Measurements from ENCODE around the gene CRB1.

Gene CRB1

DNA sequence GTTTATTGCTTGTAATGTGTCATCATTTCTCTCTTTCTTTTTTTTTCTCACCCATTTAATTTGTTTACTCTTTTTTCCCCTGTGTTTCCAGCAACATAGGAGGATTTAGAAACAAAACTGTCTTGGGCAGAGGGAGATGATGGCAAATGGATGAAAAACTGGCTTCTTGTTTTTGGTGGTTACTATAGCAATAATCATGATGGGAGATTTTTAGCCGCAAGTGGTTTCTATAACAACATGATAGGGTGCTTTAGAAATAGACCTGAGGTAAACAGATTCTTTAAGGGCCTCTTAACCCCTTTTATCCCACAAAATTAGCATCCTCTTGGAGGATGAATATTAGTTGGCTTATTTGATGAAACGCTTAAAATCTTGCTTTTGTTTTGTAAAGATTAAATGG, 51.6 kb downstream of the CRB1 start (continued):
- TF ChIP-seq, protein P1, sequence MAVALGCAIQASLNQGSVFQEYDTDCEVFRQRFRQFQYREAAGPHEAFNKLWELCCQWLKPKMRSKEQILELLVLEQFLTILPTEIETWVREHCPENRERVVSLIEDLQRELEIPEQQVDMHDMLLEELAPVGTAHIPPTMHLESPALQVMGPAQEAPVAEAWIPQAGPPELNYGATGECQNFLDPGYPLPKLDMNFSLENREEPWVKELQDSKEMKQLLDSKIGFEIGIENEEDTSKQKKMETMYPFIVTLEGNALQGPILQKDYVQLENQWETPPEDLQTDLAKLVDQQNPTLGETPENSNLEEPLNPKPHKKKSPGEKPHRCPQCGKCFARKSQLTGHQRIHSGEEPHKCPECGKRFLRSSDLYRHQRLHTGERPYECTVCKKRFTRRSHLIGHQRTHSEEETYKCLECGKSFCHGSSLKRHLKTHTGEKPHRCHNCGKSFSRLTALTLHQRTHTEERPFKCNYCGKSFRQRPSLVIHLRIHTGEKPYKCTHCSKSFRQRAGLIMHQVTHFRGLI (tag by site-specific recombination; IDR thresholded peaks at IDR 0.05): no peak
- TF ChIP-seq, protein P2, sequence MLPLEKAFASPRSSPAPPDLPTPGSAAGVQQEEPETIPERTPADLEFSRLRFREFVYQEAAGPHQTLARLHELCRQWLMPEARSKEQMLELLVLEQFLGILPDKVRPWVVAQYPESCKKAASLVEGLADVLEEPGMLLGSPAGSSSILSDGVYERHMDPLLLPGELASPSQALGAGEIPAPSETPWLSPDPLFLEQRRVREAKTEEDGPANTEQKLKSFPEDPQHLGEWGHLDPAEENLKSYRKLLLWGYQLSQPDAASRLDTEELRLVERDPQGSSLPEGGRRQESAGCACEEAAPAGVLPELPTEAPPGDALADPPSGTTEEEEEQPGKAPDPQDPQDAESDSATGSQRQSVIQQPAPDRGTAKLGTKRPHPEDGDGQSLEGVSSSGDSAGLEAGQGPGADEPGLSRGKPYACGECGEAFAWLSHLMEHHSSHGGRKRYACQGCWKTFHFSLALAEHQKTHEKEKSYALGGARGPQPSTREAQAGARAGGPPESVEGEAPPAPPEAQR (tag by site-specific recombination; IDR thresholded peaks at IDR 0.05): no peak
- TF ChIP-seq ZNF558 (tag by site-specific recombination; IDR thresholded peaks at IDR 0.05): no peak
- TF ChIP-seq ZFP37 (tag by site-specific recombination; IDR thresholded peaks at IDR 0.05): no peak
- TF ChIP-seq KLF9 (tag by site-specific recombination; IDR thresholded peaks at IDR 0.05; ENCODE audit: low read depth): no peak
- TF ChIP-seq ZNF146 (tag by site-specific recombination; IDR thresholded peaks at IDR 0.05): no peak
- TF ChIP-seq ZBTB8A (tag by site-specific recombination; IDR thresholded peaks at IDR 0.05): no peak

DNA sequence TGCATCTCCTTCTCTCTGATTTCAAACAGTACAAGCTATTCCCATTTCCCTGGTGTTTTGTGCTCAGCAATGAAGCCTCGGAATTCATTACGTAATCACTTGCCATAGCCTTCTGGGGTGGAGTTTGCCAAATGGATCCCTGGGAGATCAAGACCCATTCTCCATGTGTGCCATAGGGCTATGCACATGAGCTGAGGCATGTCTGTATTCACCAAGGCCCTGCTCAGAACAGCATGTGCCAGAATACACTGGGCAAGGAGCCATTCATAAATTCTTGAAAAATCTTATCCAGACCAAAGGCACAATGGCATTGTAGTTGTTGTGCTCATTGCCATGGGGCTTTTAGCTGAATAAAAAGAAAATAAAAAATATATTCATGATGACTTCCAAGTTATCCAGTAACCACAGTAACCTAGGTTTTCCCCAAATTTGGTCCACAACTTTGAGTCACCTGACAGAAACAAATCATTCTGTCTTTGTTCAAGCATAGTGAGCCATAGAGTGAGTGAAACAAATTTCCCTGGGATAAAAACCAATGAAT, 53.0 kb downstream of the CRB1 start:
- H3K4me3 ChIP-seq (ENCODE audit: low read depth, low read length): no peak overlapping the region
- H3K9me3 ChIP-seq (ENCODE audit: control insufficient read depth, insufficient read depth, low read depth, low read length): no peaks in the 10 kb centered on the region
- ChIA-PET POLR2A (no interaction called here), CTCF (interaction anchor here (0.7 kb wide), 1 partner anchor 42 kb away, joined by 3 read pairs; no protein-coding TSS in a partner anchor)
- H3K4me1 ChIP-seq (ENCODE audit: control insufficient read depth, insufficient read depth, low read length): no peaks in the 10 kb centered on the region
- H3K36me3 ChIP-seq (ENCODE audit: control insufficient read depth in 2 of 2, insufficient read depth in 1 of 2, low read length in 2 of 2): no peaks in the 10 kb centered on the region
- no peak overlapping the region for H3K27ac ChIP-seq (ENCODE audit: extremely low read depth, low read depth, low read length)
- TF ChIP-seq ZNF324 (tag by site-specific recombination; IDR thresholded peaks at IDR 0.05) (no peak), HOXA7 (CRISPR knock-in tag; IDR thresholded peaks at IDR 0.05; ENCODE audit: borderline replicate concordance) (no peak), ZNF239 (tag by site-specific recombination; IDR thresholded peaks at IDR 0.05) (no peak), ZNF394 (tag by site-specific recombination; IDR thresholded peaks at IDR 0.05; ENCODE audit: borderline replicate concordance) (no peak), ZNF274 (IDR thresholded peaks at IDR 0.05; ENCODE audit: low read length) (no peak), ZNF274 (tag by site-specific recombination; IDR thresholded peaks at IDR 0.05; ENCODE audit: borderline replicate concordance) (no peak), ZNF626 (tag by site-specific recombination; IDR thresholded peaks at IDR 0.05) (no peak), ZIC2 (tag by site-specific recombination; IDR thresholded peaks at IDR 0.05) (no peak), ZFHX2 (tag by site-specific recombination; conservative IDR thresholded peaks at IDR 0.05) (no peak), ZNF146 (tag by site-specific recombination; IDR thresholded peaks at IDR 0.05) (no peak)
- TF ChIP-seq, protein P3, sequence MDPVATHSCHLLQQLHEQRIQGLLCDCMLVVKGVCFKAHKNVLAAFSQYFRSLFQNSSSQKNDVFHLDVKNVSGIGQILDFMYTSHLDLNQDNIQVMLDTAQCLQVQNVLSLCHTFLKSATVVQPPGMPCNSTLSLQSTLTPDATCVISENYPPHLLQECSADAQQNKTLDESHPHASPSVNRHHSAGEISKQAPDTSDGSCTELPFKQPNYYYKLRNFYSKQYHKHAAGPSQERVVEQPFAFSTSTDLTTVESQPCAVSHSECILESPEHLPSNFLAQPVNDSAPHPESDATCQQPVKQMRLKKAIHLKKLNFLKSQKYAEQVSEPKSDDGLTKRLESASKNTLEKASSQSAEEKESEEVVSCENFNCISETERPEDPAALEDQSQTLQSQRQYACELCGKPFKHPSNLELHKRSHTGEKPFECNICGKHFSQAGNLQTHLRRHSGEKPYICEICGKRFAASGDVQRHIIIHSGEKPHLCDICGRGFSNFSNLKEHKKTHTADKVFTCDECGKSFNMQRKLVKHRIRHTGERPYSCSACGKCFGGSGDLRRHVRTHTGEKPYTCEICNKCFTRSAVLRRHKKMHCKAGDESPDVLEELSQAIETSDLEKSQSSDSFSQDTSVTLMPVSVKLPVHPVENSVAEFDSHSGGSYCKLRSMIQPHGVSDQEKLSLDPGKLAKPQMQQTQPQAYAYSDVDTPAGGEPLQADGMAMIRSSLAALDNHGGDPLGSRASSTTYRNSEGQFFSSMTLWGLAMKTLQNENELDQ (tag by site-specific recombination; IDR thresholded peaks at IDR 0.05; ENCODE audit: low read depth): no peak
- TF ChIP-seq, protein P4, sequence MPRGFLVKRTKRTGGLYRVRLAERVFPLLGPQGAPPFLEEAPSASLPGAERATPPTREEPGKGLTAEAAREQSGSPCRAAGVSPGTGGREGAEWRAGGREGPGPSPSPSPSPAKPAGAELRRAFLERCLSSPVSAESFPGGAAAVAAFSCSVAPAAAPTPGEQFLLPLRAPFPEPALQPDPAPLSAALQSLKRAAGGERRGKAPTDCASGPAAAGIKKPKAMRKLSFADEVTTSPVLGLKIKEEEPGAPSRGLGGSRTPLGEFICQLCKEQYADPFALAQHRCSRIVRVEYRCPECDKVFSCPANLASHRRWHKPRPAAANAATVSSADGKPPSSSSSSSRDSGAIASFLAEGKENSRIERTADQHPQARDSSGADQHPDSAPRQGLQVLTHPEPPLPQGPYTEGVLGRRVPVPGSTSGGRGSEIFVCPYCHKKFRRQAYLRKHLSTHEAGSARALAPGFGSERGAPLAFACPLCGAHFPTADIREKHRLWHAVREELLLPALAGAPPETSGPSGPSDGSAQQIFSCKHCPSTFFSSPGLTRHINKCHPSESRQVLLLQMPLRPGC (tag by site-specific recombination; IDR thresholded peaks at IDR 0.05): no peak
- TF ChIP-seq, protein P5, sequence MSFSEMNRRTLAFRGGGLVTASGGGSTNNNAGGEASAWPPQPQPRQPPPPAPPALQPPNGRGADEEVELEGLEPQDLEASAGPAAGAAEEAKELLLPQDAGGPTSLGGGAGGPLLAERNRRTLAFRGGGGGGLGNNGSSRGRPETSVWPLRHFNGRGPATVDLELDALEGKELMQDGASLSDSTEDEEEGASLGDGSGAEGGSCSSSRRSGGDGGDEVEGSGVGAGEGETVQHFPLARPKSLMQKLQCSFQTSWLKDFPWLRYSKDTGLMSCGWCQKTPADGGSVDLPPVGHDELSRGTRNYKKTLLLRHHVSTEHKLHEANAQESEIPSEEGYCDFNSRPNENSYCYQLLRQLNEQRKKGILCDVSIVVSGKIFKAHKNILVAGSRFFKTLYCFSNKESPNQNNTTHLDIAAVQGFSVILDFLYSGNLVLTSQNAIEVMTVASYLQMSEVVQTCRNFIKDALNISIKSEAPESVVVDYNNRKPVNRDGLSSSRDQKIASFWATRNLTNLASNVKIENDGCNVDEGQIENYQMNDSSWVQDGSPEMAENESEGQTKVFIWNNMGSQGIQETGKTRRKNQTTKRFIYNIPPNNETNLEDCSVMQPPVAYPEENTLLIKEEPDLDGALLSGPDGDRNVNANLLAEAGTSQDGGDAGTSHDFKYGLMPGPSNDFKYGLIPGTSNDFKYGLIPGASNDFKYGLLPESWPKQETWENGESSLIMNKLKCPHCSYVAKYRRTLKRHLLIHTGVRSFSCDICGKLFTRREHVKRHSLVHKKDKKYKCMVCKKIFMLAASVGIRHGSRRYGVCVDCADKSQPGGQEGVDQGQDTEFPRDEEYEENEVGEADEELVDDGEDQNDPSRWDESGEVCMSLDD (tag by site-specific recombination; IDR thresholded peaks at IDR 0.05): no peak
- TF ChIP-seq, protein P6, sequence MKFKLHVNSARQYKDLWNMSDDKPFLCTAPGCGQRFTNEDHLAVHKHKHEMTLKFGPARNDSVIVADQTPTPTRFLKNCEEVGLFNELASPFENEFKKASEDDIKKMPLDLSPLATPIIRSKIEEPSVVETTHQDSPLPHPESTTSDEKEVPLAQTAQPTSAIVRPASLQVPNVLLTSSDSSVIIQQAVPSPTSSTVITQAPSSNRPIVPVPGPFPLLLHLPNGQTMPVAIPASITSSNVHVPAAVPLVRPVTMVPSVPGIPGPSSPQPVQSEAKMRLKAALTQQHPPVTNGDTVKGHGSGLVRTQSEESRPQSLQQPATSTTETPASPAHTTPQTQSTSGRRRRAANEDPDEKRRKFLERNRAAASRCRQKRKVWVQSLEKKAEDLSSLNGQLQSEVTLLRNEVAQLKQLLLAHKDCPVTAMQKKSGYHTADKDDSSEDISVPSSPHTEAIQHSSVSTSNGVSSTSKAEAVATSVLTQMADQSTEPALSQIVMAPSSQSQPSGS (tag by site-specific recombination; IDR thresholded peaks at IDR 0.05; ENCODE audit: low read depth): no peak
- TF ChIP-seq, protein P7, sequence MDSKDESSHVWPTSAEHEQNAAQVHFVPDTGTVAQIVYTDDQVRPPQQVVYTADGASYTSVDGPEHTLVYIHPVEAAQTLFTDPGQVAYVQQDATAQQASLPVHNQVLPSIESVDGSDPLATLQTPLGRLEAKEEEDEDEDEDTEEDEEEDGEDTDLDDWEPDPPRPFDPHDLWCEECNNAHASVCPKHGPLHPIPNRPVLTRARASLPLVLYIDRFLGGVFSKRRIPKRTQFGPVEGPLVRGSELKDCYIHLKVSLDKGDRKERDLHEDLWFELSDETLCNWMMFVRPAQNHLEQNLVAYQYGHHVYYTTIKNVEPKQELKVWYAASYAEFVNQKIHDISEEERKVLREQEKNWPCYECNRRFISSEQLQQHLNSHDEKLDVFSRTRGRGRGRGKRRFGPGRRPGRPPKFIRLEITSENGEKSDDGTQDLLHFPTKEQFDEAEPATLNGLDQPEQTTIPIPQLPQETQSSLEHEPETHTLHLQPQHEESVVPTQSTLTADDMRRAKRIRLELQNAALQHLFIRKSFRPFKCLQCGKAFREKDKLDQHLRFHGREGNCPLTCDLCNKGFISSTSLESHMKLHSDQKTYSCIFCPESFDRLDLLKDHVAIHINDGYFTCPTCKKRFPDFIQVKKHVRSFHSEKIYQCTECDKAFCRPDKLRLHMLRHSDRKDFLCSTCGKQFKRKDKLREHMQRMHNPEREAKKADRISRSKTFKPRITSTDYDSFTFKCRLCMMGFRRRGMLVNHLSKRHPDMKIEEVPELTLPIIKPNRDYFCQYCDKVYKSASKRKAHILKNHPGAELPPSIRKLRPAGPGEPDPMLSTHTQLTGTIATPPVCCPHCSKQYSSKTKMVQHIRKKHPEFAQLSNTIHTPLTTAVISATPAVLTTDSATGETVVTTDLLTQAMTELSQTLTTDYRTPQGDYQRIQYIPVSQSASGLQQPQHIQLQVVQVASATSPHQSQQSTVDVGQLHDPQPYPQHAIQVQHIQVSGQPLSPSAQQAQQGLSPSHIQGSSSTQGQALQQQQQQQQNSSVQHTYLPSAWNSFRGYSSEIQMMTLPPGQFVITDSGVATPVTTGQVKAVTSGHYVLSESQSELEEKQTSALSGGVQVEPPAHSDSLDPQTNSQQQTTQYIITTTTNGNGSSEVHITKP (tag by site-specific recombination; IDR thresholded peaks at IDR 0.05): no peak
